Retina (tissue), 1 donor: ENCODE results near the gene TSSK6.
"Not testable (repeated sequence)": the region's sequence is repeated elsewhere in the genome, so short reads cannot be mapped to it uniquely, and the experiment has no call there.

Source experiments
- DNase-seq: peaks from one replicate; pipeline ENCODE4 v3.0.0-alpha.2; 2016

Gene TSSK6

DNA sequence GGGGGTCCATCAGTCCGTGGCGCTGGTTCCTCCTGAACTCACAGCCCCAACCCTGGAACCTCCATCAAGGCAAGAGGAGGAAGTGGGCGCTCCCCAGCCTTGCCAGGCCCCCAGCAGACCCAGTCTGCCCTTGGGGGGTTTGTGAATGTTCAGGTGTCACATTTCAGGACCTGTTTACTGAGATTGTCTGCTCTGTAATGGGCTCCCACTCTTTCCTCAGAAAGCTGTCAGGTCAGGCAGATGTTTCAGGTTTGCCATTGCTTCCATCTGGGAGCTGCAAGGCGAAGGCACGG is 29.4 kb downstream of the TSSK6 start:
- peak; percentile 23 for DNase-seq

DNA sequence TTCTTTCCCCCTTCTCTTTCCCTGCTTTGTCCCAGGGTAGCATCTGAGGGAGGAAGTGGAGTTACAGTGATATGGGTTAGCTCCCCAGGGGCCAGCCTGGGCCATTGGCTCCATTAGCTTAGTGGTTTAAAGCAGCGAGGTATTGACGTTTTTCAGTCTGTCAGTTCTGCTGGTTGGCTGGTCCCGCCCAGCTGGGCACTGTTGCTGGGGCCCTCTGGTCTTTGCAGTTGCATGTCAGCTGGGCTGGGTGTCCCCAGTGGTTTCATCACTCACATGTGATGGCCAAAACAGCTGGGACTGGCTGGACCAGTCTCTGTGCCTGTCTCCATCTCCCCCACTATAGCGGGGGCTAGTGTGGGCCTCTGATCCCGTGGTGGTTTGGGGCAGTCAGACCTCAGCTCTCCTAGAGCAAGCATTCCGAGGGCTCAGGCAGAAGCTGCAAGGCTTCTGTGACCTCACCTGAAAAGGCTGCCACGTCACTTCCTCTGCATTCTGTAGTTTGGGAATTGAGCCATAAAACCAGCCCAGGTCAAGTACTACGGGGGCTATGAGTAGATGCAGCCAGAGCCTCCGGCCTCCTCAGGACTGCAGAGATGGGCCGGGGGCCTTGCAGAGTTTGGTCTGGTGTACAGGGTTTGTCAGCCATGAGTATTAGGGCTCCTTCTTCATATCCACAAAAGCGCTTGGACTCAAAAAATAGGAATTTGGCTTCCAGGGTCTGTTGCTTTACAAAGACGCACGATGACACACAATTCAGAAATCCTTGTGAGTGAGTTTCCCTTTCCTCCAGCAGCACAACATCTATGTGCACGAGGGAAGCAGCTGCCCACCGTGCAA is 30.0 kb downstream of the TSSK6 start:
- peak; percentile 77 for DNase-seq

DNA sequence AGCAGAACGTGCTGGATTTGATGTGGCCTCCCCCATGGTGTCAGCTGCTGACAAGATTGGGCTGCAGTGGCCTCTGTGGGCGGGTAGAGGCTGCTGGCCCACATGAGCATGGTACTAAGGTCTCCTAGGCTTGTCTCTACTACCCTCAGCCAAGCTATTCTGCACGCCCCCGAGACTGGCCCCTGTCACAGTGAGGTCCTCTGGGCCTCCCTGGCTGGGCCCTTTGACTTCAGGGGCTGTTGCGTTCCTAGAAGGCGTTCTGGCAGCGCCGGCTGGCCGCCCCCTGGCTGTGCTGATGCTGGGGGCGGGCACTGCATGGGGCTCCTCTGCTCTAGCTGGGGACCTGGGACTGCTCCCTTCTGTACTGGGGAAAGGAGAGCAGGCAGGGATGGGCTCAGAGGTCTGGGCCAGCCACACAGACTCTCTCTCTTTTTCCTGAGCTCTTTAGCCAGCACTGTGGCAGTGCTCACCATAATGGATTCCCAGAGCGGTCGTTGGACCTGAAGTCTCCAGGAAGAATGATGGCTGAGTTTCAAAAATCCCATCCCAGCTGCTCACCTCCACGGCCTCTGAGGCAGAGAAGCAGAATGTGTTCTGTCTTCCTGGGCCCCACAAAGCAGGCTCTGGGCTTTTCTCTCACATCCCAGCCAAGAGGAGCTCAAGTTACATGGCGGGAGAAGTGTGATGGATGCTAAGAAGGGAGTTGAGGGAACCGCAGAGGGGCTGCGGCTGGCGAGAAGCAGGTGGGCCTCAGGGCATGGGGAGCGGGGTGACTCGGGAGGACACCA is 32.3 kb downstream of the TSSK6 start:
- DNase-seq, result peak; percentile 63

DNA sequence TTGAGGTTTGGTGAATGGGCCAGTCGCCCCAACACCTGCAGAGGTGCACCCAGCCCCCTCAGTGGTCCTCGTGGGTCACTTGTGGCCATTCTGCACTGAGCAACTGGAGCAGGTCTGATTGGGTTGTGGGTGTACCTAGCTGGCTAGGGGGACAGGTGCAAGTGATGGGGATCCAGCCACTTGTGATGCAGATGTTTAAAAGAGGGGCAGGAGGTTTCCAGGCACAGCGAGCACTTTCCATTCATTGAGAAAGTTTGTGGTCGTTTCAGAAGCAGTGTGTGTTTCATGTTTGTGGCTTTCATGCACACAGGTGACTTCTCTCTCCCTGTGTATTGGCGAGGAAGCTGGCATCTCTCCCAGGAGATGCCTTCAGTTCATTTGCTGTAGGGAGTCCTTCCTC is 34.7 kb downstream of the TSSK6 start:
- DNase-seq, result no peak

DNA sequence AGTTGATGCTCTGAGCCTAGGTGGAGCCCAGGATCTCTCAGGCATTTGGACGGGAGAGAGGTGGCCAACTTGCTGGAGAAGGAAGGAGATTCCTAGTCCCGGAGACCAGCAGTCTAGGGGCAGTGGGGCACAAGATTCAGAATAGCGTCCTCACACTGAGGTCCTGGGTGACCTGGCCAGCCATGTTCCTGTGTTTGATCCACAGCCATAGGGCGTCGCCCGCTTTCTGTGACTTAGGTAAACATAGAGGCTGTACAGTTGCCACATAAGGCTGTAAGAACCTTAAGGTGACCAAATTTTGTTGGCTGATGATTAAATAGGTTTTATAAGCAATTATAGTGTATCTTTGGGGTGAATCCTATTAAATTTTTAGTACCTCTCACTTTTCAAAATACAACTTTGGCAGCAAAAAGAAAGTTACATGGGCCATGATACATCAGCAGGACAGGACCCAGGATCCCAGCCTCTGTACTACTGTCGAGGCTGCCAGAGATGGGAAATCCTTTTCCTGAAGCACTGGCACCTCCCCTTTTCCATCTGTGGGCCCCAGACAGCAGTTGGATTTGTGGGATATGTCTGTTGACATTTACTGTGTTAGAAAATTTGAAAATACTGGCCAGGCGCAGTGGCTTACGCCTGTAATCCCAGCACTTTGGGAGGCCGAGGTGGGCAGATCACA is 37.5 kb downstream of the TSSK6 start:
- no peak for DNase-seq

- DNase-seq, result no peak
Observed at GRCh38 chr19:19475849-19476828, 39.2 kb downstream of the TSSK6 start.

DNA sequence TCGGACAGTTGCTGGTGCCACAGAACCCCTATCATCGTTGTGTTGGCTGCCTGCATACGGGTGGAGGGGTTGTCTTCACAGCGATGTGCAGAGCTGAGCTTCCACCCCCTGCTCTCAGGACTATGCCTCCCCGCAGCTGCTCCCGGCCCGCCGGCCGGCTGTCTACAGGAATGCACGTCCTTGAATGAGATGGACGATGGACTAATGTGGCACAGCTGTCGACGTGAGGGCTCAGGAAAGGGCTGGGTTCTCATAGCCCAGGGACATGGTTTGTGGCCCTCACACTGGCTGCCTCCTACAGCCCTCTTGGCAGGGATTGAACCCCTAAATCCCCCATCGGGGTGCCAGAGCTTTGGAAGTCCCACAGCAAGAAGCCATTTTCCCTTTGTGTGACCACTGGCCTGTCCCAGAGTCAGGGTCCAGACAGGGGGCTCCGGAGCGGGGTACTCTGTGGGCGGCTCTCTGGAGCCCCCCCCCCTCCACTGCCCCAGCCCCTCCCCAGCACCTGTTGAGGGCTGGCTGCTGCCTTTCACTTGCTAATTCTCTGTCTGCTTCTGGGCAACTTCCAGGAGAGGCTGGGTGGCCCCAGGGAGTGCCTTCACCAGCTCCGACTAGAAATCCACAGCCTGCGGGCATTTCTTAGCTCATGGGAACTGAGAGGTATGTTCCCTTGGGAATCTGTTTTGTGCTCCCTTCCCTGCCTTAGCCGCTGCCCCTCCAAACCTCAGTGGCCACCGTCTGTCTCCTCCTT is 40.2 kb downstream of the TSSK6 start:
- DNase-seq, result peak; percentile 53

DNA sequence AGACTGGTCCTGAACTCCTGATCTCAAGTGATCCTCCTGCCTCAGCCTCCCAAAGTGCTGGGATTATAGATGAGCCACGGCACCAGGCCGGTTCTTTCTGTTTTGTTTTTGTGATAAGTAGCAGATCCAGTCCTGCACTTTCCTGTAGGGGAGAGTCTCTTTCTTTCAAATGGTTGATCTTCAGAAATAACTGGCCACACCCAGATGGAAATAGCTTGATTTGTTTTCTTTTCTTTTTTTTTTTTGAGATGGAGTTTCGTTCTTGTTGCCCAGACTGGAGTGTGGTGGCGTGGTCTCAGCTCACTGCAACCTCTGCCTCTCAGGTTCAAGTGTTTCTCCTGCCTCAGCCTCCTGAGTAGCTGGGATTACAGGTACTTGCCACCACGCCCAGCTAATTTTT is 43.2 kb downstream of the TSSK6 start:
- DNase-seq, result not testable (repeated sequence)

DNA sequence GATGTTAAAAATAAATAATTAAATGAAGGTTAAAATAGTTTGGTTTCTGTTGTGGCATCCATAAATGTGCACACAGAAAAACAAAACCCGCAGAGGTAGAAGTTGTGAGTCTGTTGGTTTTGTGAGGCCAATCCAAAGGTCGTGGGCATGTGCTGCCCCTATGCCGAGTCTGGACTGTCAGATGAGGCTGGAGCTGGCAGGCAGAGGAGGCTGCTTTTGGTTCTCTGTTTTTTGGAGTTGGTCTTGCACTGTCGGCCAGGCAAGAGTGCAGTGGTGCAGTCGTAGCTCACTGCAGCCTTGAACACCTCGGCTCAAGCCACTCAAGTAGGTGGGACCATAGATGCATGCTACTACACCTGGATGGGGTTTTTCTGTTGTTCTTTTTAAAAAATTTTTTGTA is 43.7 kb downstream of the TSSK6 start:
- no peak for DNase-seq

DNA sequence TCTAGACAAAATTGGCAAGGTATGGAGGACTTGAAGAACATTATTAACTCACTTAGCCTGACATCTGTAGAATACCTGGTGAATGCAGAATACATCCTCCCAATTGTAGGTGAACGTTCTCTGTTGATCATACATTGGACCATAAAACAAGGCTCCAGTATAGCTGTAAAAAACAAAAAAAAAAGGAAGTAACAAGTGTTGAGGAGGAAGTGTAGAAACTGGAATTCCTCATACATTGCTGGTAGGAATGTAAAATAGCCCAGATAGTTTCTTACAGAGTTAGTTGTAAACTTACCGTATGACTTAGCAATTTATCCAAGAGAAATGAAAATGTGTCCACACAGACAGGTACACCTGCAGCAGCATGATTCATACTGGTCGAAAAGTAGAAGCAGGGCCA is 44.8 kb downstream of the TSSK6 start:
- DNase-seq, result no peak

DNA sequence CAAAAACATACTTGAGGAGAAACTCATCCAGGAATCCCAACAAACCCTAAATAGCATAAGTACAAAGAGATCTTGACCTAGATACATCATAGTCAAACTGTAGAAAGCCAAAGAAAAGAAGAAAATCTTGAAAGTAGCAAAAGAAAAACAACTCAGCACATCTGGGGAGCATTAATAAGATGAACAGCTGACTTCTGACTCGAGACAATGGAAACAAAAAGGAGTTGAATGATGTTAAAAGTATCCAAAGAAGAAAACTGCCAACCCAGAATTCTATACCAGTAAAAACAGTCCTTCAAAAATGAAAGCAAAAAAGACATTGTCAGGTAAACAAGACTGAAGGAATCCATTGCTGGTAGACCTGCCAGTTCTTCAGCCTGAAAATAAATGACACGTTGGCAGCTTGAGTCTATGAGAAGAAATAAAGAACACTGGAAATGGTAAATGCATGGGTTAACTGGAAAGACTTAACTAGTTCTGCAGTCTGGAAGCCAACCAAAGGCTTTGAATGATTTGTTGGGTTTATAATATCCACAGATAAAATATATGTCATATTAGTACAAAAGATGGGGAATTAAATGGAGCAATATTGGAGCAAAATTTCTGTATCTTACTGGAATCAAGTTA is 46.8 kb downstream of the TSSK6 start:
- DNase-seq, result no peak

GRCh38 chr19:19466201-19466600 is 49.1 kb downstream of the TSSK6 start:
- no peak for DNase-seq

DNA sequence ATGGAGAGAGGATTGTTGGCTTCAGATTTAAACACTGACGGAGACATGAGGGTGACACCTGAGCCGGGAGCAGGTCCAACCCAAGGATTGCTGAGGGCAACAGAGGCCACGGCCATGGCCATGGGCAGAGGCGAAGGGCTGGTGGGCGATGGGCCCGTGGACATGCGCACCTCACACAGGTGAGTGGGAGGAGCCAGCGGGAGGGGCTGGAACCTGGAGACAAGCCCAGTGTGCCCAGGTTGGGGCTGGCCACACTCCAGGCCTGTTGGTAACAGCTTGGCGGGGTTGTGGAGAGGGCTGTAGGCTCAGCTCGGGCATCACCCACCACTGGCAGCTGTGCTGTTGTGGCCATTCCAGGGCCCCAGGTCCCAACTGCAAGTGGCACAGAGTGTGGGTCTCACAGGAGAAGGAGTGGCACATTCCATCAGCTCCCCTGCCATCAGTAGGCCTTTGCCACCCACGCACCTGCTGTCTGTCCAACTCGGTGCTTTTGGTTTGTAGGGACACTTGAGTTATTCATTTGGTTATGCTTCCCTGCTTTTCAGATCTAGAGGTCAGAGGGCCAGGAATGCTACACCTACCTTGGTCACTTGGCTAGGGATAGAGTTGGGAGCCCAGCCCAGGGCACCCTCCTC is 49.8 kb downstream of the TSSK6 start:
- DNase-seq, result no peak

DNA sequence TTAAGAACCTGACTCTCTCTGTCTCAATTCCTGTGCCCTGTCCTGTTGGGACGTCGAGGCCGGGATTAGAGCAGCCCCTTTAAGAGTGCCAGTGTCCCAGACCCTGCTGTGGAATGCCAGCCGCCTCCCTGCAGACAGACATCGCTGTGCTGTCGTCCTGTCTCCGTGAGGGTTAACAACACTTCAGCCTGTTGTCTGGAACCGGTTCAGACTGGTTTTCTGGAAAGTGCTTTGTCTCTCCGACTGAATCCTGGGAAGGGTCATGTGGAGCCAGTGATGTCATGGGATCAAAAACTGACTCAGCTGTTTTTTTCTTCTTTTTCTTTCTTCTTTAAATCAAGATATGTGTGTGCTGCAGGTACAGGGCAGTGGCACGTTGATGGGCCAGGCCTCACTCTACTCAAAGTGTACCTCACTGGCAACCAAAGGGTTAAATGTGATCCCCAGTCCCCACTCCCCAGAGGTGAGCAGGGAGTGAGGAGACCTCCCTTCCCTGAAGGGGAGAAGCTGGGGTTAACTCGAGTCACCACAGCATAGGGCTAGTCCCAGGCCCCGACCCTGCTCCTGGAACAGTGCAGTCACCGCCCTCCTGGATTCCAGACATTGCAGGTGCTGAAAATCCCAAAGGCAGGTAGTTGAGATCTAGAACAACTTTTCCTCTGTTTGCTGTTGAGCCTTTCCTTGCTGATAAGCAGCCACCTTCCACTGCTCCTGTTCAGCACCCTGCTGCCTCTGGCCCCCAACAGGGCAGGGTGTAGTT is 50.8 kb downstream of the TSSK6 start:
- peak; percentile 72 for DNase-seq
